H4 (cell line): ENCODE measurements around the gene PHRF1. TPM values are rescaled to one million over a fixed set of nuclear protein-coding genes. Genes with fewer than 3 reads are reported as not detected.
A peak's percentile ranks its signal among the peaks of the same experiment; 100 is the strongest.

ENCODE experiments used
- DNase-seq: peaks from one replicate; pipeline ENCODE4 v3.0.0-alpha.2; 2015; ENCODE audit warnings: low spot score
- total RNA-seq: library from RNA; depleted of rRNA; stranded (reverse); fragments of >200 nt; shearing (Covaris generic); gene quantifications from 2 replicates; pipeline ENCODE4 v1.2.3, GENCODE V29; 2014; rRNA removed

Gene PHRF1
- 14.5 and 15.3 TPM in 2 replicates for total RNA-seq

- peak; percentile 93 for DNase-seq
Observed at GRCh38 chr11:575996-576768, at the start of gene PHRF1. TSS of gene PHRF1 (plus strand) at chr11:576470. CDS start at chr11:581513, 5,043 bp downstream.

GRCh38 chr11:528166-528814 lies 48.0 kb upstream of the PHRF1 start:
- DNase-seq = no peak

- DNase-seq = no peak
Observed at GRCh38 chr11:528815-529727, 47.2 kb upstream of the PHRF1 start.

- no peak for DNase-seq
Observed at GRCh38 chr11:529728-530411, 46.4 kb upstream of the PHRF1 start.

GRCh38 chr11:530960-531831 lies 45.1 kb upstream of the PHRF1 start:
- DNase-seq = no peak

- DNase-seq = no peak
Observed at GRCh38 chr11:531919-532526, 44.2 kb upstream of the PHRF1 start.

GRCh38 chr11:532527-532985 lies 43.7 kb upstream of the PHRF1 start:
- no peak for DNase-seq

- no peak for DNase-seq
Observed at GRCh38 chr11:532986-533585, 43.2 kb upstream of the PHRF1 start.

- no peak for DNase-seq
Observed at GRCh38 chr11:533586-534395, 42.5 kb upstream of the PHRF1 start.

GRCh38 chr11:534396-535209 lies 41.7 kb upstream of the PHRF1 start:
- DNase-seq = no peak

- no peak for DNase-seq
Observed at GRCh38 chr11:535210-535518, 41.1 kb upstream of the PHRF1 start.

GRCh38 chr11:535519-536454 lies 40.5 kb upstream of the PHRF1 start, which contains the start of gene HRAS:
TSS of gene HRAS (minus strand) at chr11:535576.
- DNase-seq = peak; percentile 87

- no peak for DNase-seq
Observed at GRCh38 chr11:536841-537621, 39.2 kb upstream of the PHRF1 start, which contains the start of gene LRRC56. TSS of gene LRRC56 (plus strand) at chr11:537527. CDS start at chr11:540685, 3,158 bp downstream.

GRCh38 chr11:537622-538430 lies 38.4 kb upstream of the PHRF1 start:
- DNase-seq = no peak

- no peak for DNase-seq
Observed at GRCh38 chr11:538431-539051, 37.7 kb upstream of the PHRF1 start.
